Tibial nerve (tissue), 4 donors: ENCODE measurements around the gene MRAP.

Source experiments
- EP300 ChIP-seq, 2 donors: sonication (generic); formaldehyde crosslinking; IDR thresholded peaks; one replicate each; pipeline ENCODE4 v1.6.1; 2017; ENCODE audit warnings: antibody characterized with exemption in 2 of 2, mild to moderate bottlenecking in 1 of 2
- TF ChIP-seq, protein P1 (sequence below), 5 experiments: fragments of 200-600 bp in 3 of 5; fragments of 450-650 bp in 2 of 5; sonication (generic) in 3 of 5; IDR thresholded peaks; one replicate each; pipeline ENCODE4 v1.5.1; 2016 to 2019; ENCODE audit warnings: antibody characterized with exemption in 5 of 5, mild to moderate bottlenecking in 3 of 5, moderate library complexity in 2 of 5

DNA sequence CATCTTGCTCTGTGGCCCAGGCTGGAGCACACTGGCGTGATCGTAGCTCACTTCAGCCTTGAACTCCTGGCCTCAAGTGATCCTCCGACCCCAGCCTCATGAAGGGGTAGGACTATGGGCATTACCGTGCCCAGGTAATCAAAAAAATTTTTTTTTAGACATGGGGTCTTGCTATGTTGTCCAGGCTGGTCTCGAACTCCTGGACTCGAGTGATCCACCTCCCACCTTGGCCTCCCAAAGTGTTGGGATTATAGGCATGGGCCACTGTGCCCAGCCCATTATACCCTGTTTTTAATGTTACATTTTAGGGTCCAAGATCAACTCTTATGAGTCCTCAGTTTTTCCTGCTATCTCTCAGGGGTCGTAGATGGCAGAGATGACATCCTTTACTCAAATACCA lies 6.3 kb downstream of the MRAP start:
- TF ChIP-seq, protein P1, sequence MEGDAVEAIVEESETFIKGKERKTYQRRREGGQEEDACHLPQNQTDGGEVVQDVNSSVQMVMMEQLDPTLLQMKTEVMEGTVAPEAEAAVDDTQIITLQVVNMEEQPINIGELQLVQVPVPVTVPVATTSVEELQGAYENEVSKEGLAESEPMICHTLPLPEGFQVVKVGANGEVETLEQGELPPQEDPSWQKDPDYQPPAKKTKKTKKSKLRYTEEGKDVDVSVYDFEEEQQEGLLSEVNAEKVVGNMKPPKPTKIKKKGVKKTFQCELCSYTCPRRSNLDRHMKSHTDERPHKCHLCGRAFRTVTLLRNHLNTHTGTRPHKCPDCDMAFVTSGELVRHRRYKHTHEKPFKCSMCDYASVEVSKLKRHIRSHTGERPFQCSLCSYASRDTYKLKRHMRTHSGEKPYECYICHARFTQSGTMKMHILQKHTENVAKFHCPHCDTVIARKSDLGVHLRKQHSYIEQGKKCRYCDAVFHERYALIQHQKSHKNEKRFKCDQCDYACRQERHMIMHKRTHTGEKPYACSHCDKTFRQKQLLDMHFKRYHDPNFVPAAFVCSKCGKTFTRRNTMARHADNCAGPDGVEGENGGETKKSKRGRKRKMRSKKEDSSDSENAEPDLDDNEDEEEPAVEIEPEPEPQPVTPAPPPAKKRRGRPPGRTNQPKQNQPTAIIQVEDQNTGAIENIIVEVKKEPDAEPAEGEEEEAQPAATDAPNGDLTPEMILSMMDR (IDR thresholded peaks at IDR 0.05): no peak
- no peak for TF ChIP-seq EP300 (IDR thresholded peaks at IDR 0.05)
